GM10266 (cell line): ENCODE data around the gene SLC2A8.

ENCODE experiments used
- DNase-seq: peaks from one replicate; pipeline ENCODE4 v3.0.0; 2012; ENCODE audit errors: extremely low spot score
- CTCF ChIP-seq: IDR thresholded peaks from 2 replicates; pipeline ENCODE4 v1.5.1; 2012; ENCODE audit warnings: mild to moderate bottlenecking, low read depth; ENCODE audit not compliant: control insufficient read depth, insufficient read depth; ENCODE audit errors: missing control alignments

The SLC2A8 gene

GRCh38 chr9:127447416-127448111 lies 50.6 kb downstream of the SLC2A8 start:
- DNase-seq, result no peak
- no peak for TF ChIP-seq CTCF

GRCh38 chr9:127448112-127448805 lies 51.3 kb downstream of the SLC2A8 start:
- TF ChIP-seq CTCF, result no peak
- DNase-seq, result no peak

- TF ChIP-seq CTCF, result no peak
- DNase-seq, result no peak
Observed at GRCh38 chr9:127449332-127449966, 52.5 kb downstream of the SLC2A8 start.

GRCh38 chr9:127450243-127450760 lies 53.3 kb downstream of the SLC2A8 start:
- no peak for DNase-seq
- no peak for TF ChIP-seq CTCF

GRCh38 chr9:127450830-127451607 lies 54.0 kb downstream of the SLC2A8 start, which contains the start of the genes LRSAM1 and RPL12:
LRSAM1 (plus strand) TSS chr9:127451510; CDS start chr9:127454528, 3,018 bp downstream.
RPL12 (minus strand) TSS chr9:127451406; CDS start chr9:127451317, 89 bp downstream.
- peak; percentile 12 for TF ChIP-seq CTCF
- DNase-seq, result peak; percentile 94

GRCh38 chr9:127451608-127451857 lies 54.6 kb downstream of the SLC2A8 start:
- DNase-seq, result no peak
- TF ChIP-seq CTCF, result no peak
